Left kidney (tissue), 2 donors: ENCODE data around the gene KLF11. TPM values are rescaled to one million over a fixed set of nuclear protein-coding genes. Genes with fewer than 3 reads are reported as not detected.
"Not testable (repeated sequence)": the region's sequence is repeated elsewhere in the genome, so short reads cannot be mapped to it uniquely, and the experiment has no call there.

ENCODE experiments used
- DNase-seq: peaks from one replicate; pipeline ENCODE4 v3.0.0-alpha.2; 2013
- polyA plus RNA-seq: library from polyadenylated mRNA; unstranded; fragments of 120-200 nt; gene quantifications from one replicate; pipeline ENCODE4 v1.2.1, GENCODE V29; 2013; ENCODE audit not compliant: insufficient read length

The KLF11 gene
- polyA plus RNA-seq, 1 donor: 23.6 TPM

DNA sequence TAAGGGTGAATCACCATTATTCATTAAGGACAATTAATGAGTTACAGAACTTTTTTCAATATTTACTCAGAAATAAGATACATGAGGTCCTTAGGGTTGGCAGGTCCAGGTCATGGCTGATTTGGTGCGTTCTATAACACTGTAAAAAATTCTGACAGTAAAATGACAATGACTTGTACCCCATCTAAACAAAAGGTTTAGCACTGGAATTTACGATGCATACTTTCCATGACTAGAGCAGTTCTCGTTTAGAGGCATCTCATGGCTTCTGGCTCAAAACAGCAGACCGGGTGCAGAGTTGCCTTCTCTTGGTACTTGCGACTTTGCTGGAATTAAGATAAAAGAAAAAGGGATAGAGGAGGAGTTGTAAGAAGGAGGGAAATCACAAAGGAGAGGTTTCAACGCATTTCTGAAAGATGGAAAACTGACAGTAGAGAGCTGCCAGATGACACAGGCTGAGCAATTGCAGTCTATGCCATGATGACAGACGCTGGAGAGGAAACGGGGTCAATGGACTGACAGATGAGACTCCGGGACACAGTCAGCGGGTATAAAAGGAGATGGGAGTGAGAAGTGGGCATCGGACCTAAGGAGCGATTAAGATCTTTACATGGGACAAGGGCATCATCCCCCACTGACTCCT is 41.0 kb downstream of the KLF11 start:
- no peak for DNase-seq

DNA sequence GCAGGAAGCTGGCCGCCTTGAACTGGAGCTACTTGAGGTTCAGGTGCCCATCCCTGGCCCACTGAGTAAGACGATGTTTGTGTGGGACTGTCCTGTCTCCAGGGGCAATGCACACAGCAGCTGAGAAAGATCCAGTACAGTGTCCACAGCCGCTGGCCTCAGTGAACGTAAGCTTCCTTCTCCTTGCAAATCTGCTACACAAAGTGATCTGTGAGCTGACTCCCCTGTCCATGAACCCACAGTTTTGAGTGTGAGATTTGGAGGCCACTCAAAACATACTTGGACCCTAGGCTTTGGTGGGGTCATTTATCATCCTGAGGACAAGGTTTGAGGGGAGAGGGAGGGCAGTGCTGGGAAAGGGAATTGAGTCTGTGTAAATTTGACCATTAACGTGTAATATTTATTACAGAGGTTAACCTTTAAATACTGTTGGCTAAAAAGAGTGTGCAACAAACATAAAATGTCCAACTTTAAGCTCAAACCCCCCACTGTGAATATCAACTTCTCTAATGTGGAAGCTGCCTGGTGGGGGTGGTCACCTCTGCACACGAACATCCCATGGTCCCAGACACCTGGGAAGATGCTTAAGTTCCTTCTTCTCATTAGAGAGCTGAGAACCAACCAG is 41.8 kb downstream of the KLF11 start:
- DNase-seq: no peak

- DNase-seq: no peak
Measured at GRCh38 chr2:10085668-10086059, 42.3 kb downstream of the KLF11 start.

- DNase-seq: no peak
Measured at GRCh38 chr2:10086950-10087349, 43.6 kb downstream of the KLF11 start.

DNA sequence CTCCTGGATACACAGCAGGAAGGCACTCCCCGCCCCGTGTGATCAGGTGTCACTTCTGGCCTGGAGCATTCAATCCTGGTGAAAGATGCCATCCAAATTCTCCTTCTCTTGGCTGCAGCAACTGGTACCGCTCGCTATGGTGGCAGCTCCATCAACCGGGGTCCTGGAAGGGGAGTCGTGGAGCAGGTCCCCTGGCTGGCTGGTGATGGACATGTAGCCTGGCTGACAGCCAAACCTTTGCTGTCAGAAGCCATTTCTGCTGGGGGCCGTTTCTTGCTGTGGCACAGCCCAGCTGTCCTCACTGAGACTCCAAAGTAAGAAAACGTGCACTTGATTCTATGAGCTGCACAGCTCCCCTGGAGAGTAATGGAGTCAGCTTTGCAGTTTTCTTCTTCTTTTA is 44.0 kb downstream of the KLF11 start:
- DNase-seq: no peak

DNA sequence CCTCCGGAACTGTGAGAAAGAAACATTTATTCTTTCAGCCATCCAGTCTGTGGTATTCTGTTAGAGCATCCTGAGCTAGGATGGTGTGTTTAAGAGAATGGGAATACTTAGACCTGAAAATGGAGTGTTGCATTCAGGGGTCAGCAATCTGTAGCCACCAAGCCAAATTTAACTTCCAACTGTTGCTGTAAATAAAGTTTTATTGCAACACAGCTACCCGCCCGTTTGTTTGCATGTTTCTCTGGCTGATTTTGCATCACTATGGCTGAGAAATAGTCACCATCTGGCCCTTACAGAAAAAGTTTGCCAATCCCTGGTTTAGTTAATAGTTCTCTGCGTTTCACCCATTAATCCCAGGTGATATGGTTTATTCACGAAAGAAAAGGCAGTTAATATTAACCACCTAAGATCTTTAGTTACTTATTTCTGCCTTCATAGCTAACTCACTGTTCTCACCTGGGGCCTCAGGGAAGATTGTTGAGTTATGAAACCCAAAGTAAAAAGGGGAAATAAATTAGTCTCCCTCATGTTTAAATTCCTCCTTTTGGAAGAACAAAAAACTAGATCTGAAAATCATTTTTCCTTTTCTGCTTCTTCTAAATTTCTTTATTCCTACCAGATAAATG is 46.3 kb downstream of the KLF11 start:
- DNase-seq: no peak

DNA sequence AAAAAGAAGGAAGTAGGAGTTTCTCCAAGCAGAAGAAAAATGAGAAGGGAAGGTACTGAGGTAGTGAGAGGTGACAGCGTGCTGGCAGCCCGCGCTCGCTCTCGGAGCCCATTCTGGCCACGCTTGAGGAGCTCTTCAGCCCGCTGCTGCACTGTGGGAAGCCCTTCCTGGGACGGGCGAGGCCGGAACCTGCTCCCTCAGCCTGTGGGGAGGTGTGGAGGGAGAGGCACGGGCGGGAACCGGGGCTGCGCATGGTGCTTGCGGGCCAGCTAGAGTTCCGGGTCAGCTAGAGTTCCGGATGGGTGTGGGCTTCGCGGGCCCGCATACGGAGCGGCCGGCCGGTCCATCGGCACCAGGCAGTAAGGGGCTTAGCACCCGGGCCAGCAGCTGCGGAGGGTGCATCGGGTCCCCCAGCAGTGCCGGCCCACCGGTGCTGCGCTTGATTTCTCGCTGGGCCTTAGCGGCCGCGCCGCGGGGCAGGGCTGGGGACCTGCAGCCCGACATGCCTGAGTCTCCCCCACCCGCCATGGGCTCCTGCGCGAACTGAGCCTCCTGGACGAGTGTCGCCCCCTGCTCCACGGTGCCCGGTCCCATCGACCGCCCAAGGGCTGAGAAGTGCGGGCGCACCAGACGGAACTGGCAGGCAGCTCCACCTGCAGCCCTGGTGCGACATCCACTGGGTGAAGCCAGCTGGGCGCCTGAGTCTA is 48.0 kb downstream of the KLF11 start:
- DNase-seq: no peak

- DNase-seq: not testable (repeated sequence)
Measured at GRCh38 chr2:10091889-10092244, 48.5 kb downstream of the KLF11 start.

DNA sequence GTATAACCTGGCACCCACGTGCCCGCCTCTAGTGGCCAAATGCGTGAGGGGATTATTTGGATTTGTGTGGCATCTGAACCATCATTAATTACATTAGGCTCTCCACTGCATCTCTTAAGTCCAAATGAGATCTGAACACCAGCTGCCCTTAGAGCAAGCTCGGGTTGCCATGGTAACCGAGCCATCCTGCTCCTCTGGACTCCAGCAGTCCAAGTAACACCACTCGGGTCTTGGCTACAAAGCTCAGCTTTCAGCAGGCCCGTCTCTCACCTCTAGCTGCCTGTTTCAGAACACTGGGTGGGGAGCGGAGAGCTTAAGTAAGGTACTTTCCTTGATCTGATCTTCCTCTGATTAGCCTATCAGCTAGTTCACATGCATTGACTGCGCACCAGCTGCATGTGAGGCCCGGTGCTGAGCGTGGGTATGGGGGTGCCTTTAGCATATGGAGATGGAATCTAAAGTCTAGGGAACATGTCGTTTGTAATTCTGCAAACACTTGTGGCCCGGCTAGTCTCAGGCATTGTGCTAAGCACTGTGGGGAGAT is 51.0 kb downstream of the KLF11 start:
- DNase-seq: no peak

- no peak for DNase-seq
Measured at GRCh38 chr2:10095175-10095574, 51.8 kb downstream of the KLF11 start.

DNA sequence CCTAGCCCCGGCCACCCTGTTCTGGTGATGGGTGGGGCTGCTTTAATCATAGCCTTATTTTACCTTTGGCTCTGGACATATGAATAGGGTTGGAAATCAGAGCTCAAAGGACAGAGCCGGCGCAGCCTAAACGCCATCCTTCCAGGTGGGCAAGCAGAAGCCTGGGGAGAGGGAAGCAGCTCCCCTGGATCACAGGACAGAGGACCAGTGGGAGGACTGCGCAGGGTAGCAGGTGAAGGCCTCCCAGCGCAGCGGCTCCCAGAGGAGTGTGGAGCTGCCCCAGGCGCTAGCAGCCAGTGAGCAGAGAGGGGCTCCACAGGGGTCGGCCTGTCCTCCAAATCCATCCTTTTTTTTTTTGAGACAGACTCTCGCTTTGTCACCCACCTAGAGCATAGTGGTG is 53.3 kb downstream of the KLF11 start:
- DNase-seq: no peak

DNA sequence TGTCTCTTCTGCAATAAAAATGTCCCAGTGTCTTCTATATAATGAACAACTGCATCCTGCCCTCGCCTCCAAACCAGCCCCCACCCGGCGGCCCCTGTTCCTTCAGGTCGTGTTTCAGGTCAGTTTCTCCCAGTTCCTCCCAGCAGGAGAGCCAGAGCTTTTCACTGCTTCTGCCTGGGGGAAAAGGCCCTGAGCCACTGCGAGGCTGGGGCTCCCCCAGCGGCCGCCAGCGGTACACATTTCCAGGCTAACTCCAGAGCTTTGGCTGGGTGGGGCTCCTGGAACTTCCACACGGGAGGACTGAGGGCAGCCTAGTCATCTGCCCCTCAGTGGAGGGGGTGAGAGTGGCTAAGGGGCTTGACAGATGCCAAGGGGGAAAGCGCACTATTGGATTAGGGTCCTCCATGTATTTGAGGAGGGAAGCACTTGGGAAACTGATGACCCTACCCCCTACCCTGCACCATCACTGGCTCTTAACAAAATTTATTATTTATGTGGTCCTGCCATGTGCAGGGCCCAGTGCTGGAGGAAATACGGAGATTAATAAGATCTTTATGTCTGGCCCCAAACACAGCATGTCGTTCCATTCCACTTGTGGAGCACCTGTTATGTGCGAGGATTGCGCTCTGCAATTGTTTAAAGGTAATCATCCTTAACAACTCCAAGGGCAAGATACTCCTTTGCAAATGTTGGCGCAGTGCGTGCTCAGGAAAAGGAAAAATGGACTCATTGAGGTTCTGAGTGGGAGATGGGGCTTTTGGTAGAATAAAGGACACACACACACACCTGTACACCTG is 54.2 kb downstream of the KLF11 start:
- no peak for DNase-seq

GRCh38 chr2:10101491-10101890 is 58.1 kb downstream of the KLF11 start:
- no peak for DNase-seq

DNA sequence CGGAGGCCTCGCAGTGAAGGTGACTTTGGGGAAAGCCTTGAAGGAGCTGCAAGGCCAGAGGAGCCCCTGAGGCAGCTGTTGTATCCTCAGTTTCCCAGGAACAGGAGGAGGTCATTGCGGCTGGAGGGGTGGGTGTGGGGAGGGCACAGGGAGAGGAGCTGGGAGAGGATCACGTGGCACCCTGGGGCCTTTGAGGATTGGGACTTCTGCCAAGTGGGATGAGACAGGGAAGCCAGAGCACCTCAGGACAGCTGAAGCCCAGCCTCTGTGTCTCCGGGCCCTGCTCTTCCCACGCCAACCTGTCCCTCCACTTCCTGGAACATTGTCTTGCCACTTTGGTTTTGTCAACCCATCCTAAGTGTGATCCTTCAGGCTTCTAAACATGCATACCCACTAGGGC is 59.8 kb downstream of the KLF11 start:
- no peak for DNase-seq

Other genes with a start within 250 kb of the KLF11 start
- 38.7 TPM for gene TAF1B, start 200.1 kb upstream of the KLF11 start, polyA plus RNA-seq
- 7.2 TPM for gene GRHL1, start 91.9 kb upstream of the KLF11 start, polyA plus RNA-seq
- gene CYS1, start 36.9 kb downstream of the KLF11 start, polyA plus RNA-seq: 83.0 TPM
- 83.6 TPM for gene RRM2, start 79.2 kb downstream of the KLF11 start, polyA plus RNA-seq